CD4-positive, alpha-beta T cell treated with Interleukin-15 for 1 hour (primary cell): ENCODE results near the gene MIOX.

Experiments used
- DNase-seq: peaks from one replicate; pipeline ENCODE4 v3.0.0-alpha.2; 2020

The MIOX gene

DNA sequence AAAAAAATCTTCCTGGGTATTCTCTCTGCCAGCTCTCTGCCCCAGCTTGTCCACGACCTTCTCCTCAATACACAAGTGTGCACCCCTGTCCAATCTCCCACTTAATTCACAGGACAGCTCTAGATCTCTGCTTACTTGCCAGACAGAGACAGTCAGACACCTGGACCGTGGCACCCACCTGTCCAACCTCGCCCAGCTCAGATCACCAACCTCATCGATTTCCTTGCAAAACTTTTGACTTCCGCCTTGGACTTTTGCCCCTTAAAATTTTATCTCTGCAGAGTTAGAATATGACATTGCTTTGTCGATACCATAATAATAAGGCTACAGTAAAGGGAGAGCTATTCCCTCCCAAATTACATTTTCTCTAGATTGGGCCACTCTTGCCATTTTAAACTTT, 10.4 kb downstream of the MIOX start:
- DNase-seq: no peak

DNA sequence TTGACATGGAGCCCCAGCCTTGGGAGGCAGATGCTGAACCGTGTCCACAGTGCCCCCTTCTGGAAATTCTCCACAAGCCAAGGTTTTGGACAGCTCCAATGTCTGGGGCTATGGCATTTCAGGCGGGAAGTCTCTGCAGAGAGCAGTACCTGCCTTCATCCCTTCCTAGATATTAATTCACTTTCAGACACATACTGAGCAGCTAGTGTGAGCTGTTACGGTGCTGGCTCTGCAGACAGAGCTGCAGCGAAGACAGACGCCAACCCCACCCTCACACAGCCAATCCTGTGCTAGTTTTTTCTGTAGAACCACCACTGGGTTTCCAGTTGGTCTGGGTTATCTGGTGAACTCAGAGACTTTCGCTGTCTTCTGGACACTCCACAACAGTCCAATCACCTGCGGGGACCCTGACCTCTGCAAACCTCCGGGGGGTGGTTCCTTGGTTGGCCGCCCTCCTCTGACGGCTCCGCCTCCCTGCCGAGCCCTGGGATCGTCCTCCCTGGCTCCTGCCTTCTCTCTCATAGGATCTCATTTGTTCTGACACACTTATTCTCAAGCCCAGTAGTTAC, 11.7 kb downstream of the MIOX start:
- DNase-seq: peak; percentile 75

DNA sequence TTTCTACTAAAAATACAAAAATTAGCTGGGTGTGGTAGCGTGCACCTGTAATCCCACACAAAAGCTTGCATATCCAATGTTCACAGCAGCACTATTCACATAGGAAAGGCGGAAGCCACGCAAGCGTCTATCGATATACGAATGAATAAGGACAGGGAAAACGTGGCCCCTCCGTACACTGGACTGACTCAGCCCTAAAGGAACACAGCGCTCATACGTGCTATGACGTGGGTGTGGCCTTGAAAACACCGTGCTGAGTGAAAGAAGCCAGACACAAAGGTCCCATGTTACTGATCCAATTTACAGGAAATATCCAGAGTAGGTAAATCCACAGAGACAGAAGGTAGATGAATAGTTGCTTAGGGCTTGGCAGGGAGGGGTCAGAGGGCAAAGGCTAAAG, 13.8 kb downstream of the MIOX start:
- no peak for DNase-seq

DNA sequence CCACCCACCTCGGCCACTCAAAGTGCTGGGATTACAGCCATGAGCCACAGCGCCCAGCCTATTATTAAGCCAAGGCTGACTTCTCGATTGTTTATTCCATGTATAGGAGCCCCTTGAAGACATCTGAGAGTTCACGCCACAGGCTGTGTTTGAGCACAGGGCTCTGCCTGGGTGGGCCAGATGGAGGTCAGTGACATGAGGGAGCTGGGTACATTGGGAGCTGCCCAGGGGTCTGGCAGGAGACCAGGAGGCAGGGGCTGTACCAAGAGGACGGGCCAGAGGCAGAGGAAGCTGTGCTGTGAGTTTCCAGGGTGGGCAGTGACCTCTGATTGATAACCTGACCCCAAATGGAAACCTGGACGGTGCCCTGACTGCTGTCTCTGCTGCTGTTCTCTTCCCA, 15.4 kb downstream of the MIOX start:
- DNase-seq: no peak

DNA sequence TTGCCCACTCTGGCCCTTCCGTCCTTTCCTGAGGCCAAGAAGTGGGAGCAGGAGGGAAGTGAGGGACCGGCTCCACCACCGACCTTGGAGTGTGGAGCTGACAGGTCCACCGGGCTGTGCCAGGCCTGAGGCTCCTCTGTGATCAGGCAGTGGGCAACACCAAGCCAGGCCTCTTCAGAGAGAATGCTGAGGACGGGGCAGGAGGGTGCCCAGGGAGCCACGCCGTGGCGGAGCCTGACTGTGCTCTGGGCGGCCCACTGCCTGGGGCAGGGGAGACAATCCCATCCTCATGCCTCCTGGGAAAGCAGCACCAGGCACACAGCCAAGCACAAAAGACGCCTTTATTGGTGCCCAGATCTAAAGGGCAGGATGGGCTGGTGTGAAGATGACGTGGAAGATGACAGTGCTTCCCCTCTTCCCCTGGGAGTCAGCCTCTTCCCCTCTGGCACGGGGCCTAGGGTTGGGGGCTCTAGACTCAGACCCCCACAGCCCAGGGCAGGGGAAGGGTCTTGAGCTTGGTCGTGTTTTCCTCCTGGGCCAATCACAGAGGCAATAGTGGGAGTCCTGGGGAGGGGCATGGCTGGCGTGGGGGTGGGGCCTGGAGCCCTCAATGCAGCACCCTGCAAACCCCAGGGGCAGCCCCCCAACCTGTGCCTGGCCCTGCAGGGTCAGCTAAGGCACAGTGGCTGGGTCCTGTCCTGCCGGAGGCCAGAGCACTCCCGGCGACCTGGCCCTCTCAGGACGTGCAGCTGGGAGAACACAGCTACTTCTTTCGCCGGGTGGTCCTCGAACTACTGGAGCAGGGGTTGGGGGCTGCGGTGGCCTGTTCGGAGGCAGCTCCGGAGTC, 16.2 kb downstream of the MIOX start:
- DNase-seq: no peak

DNA sequence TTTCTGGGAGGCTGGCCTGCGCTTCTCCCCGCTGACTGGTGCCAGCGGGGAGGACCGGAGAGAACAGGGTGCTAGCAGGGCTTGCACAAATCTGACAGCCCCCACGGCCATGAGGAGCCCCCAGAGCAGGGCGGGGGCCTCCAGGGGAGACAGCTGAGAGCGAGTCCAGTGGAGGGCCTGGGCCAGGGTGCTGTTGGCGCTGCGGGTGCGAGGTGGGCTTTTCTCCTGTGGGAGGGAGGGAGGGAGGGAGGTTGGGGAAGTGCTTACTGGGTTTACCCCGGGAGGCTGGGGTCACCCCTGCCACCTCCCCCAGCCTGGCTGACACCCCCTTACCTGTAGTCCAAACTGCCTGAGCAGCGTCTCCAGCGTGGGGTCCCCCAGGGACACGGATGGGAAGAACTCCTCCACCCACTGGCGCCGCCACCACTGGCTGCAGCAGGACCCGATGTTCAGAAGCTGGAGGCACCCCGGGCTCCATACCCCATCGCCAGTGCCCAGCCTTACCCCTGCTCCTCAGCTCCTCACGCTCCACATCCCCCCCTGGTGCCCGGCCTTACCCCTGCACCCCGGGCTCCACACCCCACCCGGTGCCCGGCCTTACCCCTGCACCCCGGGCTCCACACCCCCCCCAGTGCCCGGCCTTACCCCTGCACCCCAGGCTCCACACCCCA, 17.0 kb downstream of the MIOX start:
- DNase-seq: no peak

DNA sequence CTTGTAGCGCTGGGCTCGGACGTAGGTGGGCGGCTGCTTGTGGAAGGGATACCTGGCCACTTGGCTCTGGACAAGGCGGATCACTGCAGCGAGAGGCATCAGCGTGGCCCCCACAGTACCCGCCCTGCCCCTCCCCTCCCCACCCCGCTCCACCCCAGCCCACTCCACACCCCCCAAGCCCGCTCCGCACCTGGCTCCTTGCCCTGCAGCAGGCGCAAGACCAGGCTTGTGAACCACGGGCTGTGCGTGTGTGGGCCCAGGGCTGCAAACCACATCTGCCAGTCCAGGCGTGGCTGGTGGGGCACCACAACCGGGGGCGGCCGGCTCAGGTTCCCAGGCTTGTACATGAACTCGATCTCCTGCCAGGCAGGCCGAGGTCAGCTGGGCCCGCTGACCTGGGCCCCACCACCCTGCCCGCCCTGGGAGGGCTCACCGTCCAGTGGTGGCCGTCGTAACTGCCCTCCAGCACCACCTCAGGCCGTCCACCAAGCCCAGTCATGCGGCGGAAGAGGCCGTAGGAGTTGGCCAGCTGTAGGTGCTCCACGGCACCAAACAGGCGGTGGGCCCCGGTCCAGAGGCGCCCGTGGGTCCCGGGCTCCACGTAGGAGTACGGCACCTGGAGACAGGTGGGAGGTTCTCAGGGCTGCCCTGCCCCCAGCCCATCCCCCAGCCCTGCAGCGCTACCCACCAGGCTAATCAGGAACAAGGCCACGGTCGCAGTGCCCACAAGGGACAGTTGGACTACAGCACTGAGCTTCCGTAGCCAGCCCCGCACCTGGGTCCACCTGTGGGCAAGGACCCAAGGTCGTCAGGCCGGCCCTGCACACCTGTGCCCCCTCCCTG, 17.9 kb downstream of the MIOX start:
- DNase-seq: no peak

DNA sequence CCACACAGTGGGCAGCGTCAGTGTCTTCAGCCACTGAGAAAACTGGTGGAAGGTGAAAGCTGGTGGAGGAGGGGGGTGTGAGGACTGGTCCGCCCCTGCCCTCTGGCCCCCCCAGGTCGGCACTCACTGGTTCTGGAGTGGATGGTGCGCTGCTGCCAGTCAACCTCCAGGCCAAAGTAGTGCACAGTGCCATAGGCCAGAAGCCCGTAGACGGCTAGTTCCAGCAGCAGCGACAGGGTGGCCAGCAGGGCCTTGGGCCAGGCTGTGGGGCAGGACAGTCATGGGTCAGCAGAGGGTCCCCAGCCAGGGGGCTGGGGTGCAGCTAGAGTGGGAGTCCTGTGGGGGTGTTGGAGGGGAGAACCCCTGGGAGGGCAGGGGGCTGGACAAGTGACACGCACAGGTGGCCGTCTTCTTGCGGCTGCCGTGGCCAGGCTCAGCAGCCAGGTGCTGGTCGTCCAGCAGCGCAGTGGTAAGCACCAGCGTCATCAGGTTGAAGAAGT, 18.7 kb downstream of the MIOX start:
- DNase-seq: no peak

DNA sequence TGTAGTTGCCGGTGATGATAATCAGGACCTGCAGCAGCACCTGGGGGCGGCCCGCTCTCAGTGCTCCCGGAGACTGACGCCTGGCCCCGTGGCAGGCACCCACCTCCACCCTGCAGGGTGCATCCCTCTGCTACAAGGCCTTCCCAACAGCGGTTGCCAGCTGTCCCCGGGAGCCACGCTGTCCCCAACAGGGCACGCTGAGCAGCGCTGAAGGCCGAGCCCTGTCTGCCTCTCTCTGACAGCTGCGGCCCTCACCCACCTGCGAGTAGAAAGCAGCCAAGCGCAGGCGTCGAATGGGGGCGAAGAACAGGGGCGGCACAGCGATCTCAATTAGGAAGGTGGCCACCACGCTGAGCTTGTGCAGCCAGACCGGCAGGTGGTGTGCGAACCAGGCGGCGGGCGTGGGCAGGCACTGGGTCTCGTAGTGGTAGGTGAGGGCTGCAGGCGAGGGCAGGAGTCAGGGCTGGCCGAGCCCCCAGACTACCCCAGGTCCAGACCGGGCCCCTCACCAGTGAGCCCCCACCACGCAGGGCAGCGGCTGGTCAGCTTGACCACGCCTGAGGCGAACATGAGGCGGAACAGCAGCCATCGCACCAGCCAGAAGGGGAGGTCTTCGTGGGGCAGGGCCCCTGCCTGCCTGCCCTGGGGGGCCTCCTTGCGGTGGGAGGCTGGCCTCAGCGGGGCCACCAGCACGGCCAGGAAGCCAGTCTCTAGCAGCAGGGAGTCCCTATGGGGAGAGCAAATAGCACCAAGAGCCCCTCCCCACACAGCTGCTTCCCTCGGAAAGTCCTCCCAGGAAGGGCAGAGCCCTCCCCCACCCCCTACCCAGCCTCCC, 19.3 kb downstream of the MIOX start:
- DNase-seq: no peak

DNA sequence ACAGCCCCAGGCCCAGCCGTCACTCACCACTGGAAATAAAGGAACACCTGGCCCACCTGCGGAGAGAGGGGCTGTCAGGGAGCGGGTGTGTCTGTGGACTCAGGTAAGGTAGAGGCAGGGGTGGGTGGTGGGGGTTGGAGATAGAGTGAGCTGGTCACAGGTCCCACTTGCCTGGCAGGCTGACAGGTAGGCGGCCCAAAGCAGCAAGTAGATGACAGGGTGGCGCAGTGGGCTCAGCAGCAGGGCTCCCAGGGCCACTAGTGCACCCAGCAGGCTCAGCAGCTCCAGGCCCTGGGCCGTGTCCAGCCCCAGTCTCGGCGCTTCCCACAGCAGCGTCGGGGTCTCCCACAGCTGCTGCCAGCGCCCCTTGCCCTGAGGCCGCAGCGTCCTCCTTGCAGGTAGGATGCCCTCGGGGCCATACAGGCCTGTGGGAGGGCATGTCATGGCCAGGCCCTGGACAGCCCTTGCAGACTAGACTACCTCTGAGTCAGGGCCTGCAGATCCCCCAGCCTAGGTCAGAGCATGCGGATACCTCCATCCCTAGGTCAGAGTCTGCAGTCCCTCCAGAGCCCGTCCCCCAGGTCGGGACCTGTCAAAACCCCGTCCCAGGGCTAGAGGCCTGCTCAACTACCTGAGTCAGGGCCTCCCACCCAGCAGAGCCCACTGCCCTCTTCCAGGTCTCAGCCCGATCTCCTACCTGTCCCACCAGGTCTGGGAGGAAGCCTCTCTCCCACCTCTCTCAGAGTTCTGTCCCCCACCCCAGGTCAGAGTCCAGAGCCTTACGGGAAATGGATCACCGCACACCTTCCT, 20.2 kb downstream of the MIOX start:
- no peak for DNase-seq

DNA sequence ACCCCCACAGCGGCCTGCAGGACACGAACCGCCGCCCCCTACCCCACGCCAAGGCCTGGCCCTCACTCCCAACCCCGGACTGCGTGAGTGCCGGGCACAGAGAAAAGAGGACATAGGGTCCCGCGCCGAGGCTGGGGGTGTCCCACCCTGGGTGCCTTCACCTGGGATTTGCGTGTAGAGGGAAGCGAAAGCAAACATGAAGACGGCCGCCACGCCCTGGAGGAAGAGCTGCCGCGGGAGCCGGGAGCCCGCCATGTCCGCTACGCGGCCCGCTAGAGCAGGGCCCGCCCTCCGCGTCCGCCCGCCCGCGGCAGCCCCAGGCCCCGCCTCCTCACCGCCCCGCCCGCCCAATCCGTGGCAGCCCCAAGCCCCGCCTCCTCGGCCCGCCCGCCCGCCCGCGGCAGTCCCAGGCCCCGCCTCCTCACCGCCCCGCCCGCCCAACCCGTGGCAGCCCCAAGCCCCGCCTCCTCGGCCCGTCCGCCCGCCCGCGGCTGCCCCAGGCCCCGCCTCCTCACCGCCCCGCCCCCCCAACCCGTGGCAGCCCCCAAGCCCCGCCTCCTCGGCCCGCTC, 20.8 kb downstream of the MIOX start, which contains the start of gene LMF2:
Gene LMF2, minus strand, starts transcription at position 282 of the 570 bp plus-strand sequence. Its CDS starts 27 bp downstream, at position 255.
- peak; percentile 93 for DNase-seq

DNA sequence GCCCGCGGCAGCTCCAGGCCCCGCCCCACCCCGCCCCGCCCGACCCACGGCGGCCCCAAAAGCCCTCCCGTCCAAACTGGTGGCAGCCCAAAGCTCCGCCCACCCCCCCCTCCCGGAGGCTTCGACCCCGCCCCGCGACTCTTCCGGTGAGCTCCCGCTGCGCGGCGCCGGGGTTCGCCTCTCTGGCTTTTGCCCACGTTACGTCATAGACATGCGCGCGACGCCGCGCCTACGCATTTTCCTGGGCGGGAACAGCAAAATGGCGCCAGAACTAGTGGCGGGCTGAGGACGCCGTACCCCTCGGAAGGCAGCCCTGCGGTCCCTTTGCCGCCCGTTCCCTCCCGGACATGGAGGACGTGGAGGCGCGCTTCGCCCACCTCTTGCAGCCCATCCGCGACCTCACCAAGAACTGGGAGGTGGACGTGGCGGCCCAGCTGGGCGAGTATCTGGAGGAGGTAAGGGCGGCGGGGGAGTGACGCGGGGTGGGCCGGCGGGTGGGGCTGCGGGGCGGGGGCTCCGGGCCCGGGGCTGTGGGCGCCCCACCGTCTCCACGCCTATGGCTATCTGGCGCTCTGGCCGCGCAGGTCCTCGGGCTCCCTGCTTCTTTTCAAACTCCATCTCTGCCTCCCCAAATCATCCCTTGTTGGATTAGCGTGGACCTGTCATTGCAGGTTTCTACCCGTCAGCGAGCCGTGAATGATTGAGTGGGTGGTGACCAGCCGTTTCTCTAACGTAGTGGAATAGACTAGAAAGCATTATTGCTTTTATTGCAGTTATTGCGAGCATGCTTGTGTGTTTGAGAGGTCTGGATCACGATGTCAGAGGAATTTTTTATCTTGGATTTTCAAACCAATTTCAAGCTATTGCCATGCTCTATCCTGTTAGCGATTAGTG, 21.6 kb downstream of the MIOX start, which contains the start of gene NCAPH2:
Gene NCAPH2, plus strand, starts transcription at position 234 of the 894 bp plus-strand sequence. Its CDS starts 114 bp downstream, at position 348.
- DNase-seq: peak; percentile 97

DNA sequence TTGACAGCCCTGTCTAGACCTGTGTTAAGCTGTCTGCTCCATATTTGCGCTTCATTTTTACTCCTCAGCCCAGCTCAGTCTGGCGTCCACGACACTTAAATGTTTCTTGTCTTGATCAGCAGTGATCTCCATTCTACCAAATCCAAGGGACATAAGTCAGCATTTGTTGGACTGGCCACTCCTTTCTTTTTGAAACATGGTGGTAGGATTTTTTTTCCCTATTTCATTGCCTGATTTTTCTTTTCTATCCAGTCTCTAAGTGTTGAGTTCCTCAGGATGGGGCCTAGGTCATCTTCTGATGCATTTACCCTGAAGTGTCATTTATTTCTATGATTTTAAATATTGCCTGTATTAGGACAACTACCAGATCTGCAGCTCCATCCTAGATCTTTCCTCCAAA, 22.2 kb downstream of the MIOX start:
- no peak for DNase-seq

DNA sequence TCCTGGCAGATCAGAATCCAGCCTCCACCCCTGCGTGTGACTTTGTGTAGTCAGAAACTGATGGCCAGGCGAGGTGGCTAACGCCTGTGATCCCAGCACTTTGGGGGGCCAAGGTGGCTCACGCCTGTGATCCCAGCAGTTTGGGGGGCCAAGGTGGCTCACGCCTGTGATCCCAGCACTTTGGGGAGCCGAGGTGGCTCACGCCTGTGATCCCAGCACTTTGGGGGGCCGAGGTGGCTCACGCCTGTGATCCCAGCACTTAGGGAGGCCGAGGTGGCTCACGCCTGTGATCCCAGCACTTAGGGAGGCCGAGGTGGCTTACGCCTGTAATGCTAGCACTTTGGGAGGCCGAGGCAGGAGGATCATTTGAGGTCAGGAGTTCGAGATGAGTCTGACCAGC, 26.5 kb downstream of the MIOX start:
- no peak for DNase-seq

DNA sequence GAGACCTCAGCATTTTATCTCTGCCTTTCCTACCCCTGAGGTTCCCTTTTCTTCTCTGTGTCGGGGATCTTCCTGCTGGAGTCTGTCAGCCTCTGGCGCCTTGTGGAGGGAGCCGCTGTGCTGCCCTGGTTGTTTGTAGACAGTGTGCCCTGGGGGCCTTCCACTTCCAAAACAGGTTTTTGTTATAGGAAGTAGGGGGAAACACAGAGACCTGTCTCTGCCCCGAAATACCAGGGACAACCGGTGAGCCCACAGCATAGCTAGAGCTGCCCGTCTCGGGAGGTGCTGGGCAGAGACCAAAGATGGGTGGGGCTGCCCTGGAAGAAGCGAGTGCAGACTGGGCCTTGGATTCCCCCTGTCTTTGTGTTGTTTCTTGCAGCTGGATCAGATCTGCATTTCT, 29.4 kb downstream of the MIOX start:
- DNase-seq: no peak

DNA sequence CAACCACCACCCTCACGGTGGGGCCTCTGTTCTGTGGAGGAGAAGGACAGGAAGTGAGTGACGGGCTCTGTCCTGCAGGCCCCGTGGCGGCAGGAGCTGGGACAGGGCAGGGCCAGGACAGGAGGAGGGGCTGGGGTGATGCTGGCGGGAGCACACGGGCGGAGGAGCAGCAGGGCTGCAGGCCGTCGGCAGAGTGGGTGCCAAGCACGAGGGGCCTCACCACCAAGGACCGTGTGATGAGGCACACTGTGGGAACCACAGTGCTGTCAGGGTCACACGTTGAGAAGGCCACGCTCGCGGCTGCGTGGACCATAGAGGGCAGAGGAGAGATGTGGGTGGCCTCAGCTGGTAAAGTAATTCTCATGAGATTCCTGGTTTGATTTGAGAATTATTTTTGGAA, 30.2 kb downstream of the MIOX start:
- no peak for DNase-seq

DNA sequence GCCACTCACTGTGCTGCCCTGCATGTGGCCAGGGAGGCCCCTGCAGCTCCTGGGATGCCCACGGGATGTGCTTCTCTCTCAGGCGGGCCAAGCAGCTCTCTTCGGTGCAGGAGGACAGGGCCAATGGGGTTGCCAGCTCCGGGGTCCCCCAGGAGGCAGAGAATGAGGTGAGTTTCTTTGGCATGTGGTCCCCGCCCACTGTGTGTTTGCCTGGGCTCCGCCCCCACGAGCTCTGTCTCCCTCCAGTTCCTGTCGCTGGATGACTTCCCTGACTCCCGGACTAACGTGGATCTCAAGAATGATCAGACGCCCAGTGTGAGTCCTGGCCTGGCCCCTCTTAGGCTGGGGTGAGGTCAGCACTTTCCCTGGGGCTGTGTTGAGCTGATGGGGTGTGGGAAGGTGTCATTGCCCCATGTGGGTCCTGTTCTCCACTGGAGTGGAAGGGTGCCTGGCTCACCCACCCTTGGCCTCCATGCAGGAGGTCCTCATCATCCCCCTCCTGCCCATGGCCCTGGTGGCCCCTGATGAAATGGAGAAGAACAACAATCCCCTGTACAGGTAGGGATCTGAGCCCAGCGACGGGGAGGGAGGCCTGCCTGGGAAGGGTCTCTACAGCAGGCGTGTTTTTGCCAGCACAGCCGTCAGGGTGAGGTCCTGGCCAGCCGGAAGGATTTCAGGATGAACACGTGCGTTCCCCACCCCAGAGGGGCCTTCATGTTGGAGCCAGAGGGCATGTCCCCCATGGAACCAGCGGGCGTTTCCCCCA, 31.0 kb downstream of the MIOX start:
- DNase-seq: no peak

DNA sequence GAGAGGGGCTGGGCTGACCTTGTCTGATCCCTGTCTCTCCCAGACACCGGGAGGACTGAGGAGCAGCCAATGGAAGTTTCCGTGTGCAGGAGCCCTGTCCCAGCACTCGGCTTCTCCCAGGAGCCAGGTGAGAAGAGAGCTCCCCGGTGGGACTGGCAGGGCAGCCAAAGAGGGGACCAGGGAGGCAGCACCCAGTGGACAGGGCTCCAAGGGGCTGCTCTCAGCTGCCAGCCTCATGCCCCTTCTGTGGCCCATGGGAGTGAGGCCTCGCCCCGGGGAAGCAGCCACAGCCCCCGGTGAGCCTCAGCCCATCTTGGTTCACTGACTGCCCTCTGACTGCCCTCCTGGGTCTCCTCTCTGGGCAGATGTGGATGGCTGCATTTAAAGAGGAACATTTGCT, 31.9 kb downstream of the MIOX start:
- DNase-seq: no peak

DNA sequence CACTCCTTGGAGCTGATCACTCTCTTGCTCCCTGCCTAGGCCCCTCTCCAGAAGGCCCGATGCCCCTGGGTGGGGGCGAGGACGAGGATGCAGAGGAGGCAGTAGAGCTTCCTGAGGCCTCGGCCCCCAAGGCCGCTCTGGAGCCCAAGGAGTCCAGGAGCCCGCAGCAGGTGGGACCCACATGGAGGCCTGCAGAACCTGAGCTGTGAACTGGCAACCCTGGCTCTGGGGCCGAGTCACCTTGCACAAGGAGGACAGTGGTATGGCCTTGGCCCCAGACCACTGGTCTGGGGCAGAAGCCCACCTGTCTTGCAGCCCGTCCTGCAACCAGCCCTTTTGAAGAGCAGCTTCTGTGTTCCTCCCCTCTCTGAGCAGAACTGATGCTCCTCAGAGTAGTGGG, 32.5 kb downstream of the MIOX start:
- no peak for DNase-seq
